ENCODE measurements around the gene COX4I2. TPM values are rescaled to one million over a fixed set of nuclear protein-coding genes. Genes with fewer than 3 reads are reported as not detected.

COX4I2 gene
- total and polyA plus RNA-seq, 2 of the 4 experiments (the other 2 are of a cell fraction) = not detected

- POLR2A ChIA-PET (ENCODE audit: unreplicated experiment) = no interaction called here
- Histone ChIP-seq H3K4me2 (ENCODE audit: low read depth, low read length) (no peak overlapping the region), H3K4me1 (ENCODE audit: control insufficient read depth, insufficient read depth, low read length) (peaks cover 17% of the 10 kb centered on the region), H3K18ac (ENCODE audit: low read depth, low read length) (no peak overlapping the region), H3K36me3 (ENCODE audit: control insufficient read depth, insufficient read depth, low read length) (peaks cover 22% of the 10 kb centered on the region), H2AFZ (replicated peaks; ENCODE audit: low read length, poor library complexity) (no peak overlapping the region), H3K4me3 (ENCODE audit: insufficient read depth, low read depth, low read length) (no peak overlapping the region), H3K56ac (ENCODE audit: extremely low read depth, insufficient read depth, low read length) (no peak overlapping the region), H3K9me3 (ENCODE audit: control insufficient read depth, insufficient read depth, low read length) (no peaks in the 10 kb centered on the region), H3K79me1 (ENCODE audit: low read depth in 1 of 2, low read length in 2 of 2) (peaks cover 58 to 92% of the 10 kb centered on the region in 2 experiments), H3K23ac (ENCODE audit: low read depth, low read length) (no peak overlapping the region), H3K27me3 (ENCODE audit: control insufficient read depth, insufficient read depth, low read length) (no peaks in the 10 kb centered on the region), H2BK120ac (ENCODE audit: low read depth, low read length) (no peak overlapping the region), H4K91ac (ENCODE audit: insufficient read depth, low read depth, low read length) (no peak overlapping the region), H4K8ac (ENCODE audit: low read depth in 2 of 2, low read length in 2 of 2) (no peak overlapping the region), H4K5ac (ENCODE audit: low read depth, low read length) (no peak overlapping the region), H2AK5ac (ENCODE audit: low read depth, low read length) (no peak overlapping the region), H3K4ac (ENCODE audit: low read depth, low read length) (no peak overlapping the region), H4K20me1 (ENCODE audit: insufficient read depth, low read length) (peaks cover 33% of the 10 kb centered on the region; the same call in 1 of the 2 replicates), H2BK15ac (ENCODE audit: low read depth, low read length) (no peak overlapping the region), H2BK20ac (ENCODE audit: low read depth, low read length) (no peak overlapping the region), H3K27ac (ENCODE audit: insufficient read depth, low read length) (no peak overlapping the region), H3K14ac (replicated peaks; ENCODE audit: low read depth, low read length) (no peak overlapping the region), H2AK9ac (replicated peaks; ENCODE audit: low read depth, low read length, poor library complexity) (no peak overlapping the region), H3K9me1 (ENCODE audit: insufficient read depth, low read length) (peaks cover 38% of the 10 kb centered on the region), H3K9ac (ENCODE audit: low read depth, low read length) (no peak overlapping the region), H2BK5ac (ENCODE audit: low read depth, low read length, poor library complexity, severe bottlenecking) (no peak overlapping the region)
- ATAC-seq (ENCODE audit: low read depth) = no peak
- CTCF ChIA-PET = interaction anchor here (1.2 kb wide), 1 partner anchor 41 kb away, joined by 3 read pairs; no protein-coding TSS in a partner anchor
- BruUV-seq (replicated peaks) = no TSS peak
- TF ChIP-seq SMC3 (IDR thresholded peaks at IDR 0.05; ENCODE audit: low read depth, low read length) = no peak
- no peak for TF ChIP-seq POLR2A (IDR thresholded peaks at IDR 0.05; ENCODE audit: low read depth, low read length)
- TF ChIP-seq NFE2L2 (IDR thresholded peaks at IDR 0.05; ENCODE audit: low read depth, low read length) = no peak
- TF ChIP-seq BHLHE40 (IDR thresholded peaks at IDR 0.05; ENCODE audit: low read depth, low read length) = no peak
- TF ChIP-seq USF2 (IDR thresholded peaks at IDR 0.05; ENCODE audit: low read depth, low read length) = no peak
- TF ChIP-seq MAZ (IDR thresholded peaks at IDR 0.05; ENCODE audit: borderline replicate concordance, low read depth, low read length) = no peak
- no peak for TF ChIP-seq CEBPB (IDR thresholded peaks at IDR 0.05; ENCODE audit: low read depth, low read length)
- TF ChIP-seq MXI1 (IDR thresholded peaks at IDR 0.05; ENCODE audit: borderline replicate concordance, low read depth, low read length) = no peak
- no peak for TF ChIP-seq FOS (IDR thresholded peaks at IDR 0.05; ENCODE audit: low read depth, low read length)
- TF ChIP-seq ELK1 (IDR thresholded peaks at IDR 0.05; ENCODE audit: borderline replicate concordance, low read depth, low read length) = no peak
- no peak for TF ChIP-seq RFX5 (IDR thresholded peaks at IDR 0.05; ENCODE audit: low read depth, low read length)
- no peak for TF ChIP-seq CTCF (conservative IDR thresholded peaks at IDR 0.05; ENCODE audit: low read depth, low read length)
- TF ChIP-seq MAFK (IDR thresholded peaks at IDR 0.05; ENCODE audit: low read depth, low read length) = no peak
- TF ChIP-seq RCOR1 (IDR thresholded peaks at IDR 0.05; ENCODE audit: insufficient replicate concordance, low read length) = no peak
- no peak for TF ChIP-seq CHD1 (IDR thresholded peaks at IDR 0.05; ENCODE audit: low read depth, low read length)
- TF ChIP-seq RAD21 (IDR thresholded peaks at IDR 0.05; ENCODE audit: low read length) = no peak
- dilution Hi-C loops (cut with HindIII; ENCODE audit: low sequenced_read_pairs, unreplicated experiment) = no loop called here
- in situ Hi-C loops (cut with MboI; ENCODE audit: low sequenced_read_pairs) = no loop called here
- WGBS, 2 experiments (ENCODE audit: extremely low coverage in 2 of 2, insufficient read length in 1 of 2) = no CpG with 5 or more reads among the region's 3 CpGs
- DNase-seq = no peak
- intact Hi-C loops (cut with micrococcal nuclease) = no loop called here
Observed at GRCh38 chr20:31682352-31682751, 44.6 kb downstream of the COX4I2 start.
